CD4-positive, alpha-beta T cell treated with Interleukin-21 for 1 hour (primary cell): ENCODE data around the gene NPR1.

Experiments
- DNase-seq: peaks from one replicate; pipeline ENCODE4 v3.0.0-alpha.2; 2020

NPR1 gene

GRCh38 chr1:153730468-153730988, 52.0 kb downstream of the NPR1 start:
- DNase-seq = no peak

GRCh38 chr1:153733970-153734369, 55.5 kb downstream of the NPR1 start:
- no peak for DNase-seq

GRCh38 chr1:153734396-153735089, 56.1 kb downstream of the NPR1 start:
- DNase-seq = no peak

- no peak for DNase-seq
Measured at GRCh38 chr1:153735090-153735420, 56.6 kb downstream of the NPR1 start.

GRCh38 chr1:153741986-153742385, 63.5 kb downstream of the NPR1 start:
- DNase-seq = no peak

- no peak for DNase-seq
Measured at GRCh38 chr1:153742411-153743142, 64.1 kb downstream of the NPR1 start.
